Skeletal muscle tissue (tissue), 4 donors: ENCODE results near the gene ZNF366. TPM values are rescaled to one million over a fixed set of nuclear protein-coding genes. Genes with fewer than 3 reads are reported as not detected.
A peak's percentile ranks its signal among the peaks of the same experiment; 100 is the strongest.

ENCODE experiments used
- H3K27ac ChIP-seq: one replicate; pipeline ENCODE4 v1.7.0; 2013; ENCODE audit warnings: mild to moderate bottlenecking, low read depth, low read length, inconsistent platforms
- H3K27me3 ChIP-seq, 3 donors: one replicate each; pipeline ENCODE4 v1.7.0; 2013; ENCODE audit warnings: low read length in 3 of 3; ENCODE audit not compliant: control insufficient read depth in 3 of 3, insufficient read depth in 3 of 3
- H3K36me3 ChIP-seq, 3 donors: one replicate each; pipeline ENCODE4 v1.7.0; 2013; ENCODE audit warnings: low read length in 3 of 3; ENCODE audit not compliant: control insufficient read depth in 3 of 3, insufficient read depth in 3 of 3
- H3K4me1 ChIP-seq, 3 donors: one replicate each; pipeline ENCODE4 v1.7.0; 2013; ENCODE audit warnings: low read length in 3 of 3, mild to moderate bottlenecking in 3 of 3; ENCODE audit not compliant: control insufficient read depth in 3 of 3, insufficient read depth in 3 of 3
- H3K4me3 ChIP-seq, 3 donors: one replicate each; pipeline ENCODE4 v1.7.0; 2013; ENCODE audit warnings: low read length in 3 of 3
- H3K9ac ChIP-seq, 3 donors: one replicate each; pipeline ENCODE4 v1.7.0; 2013; ENCODE audit warnings: low read length in 3 of 3, mild to moderate bottlenecking in 3 of 3, moderate library complexity in 2 of 3, low read depth in 1 of 3
- H3K9me3 ChIP-seq, 3 donors: one replicate each; pipeline ENCODE4 v1.7.0; 2013; ENCODE audit warnings: low read length in 3 of 3; ENCODE audit not compliant: control insufficient read depth in 3 of 3
- total RNA-seq: library from RNA; depleted of rRNA; stranded (reverse); fragments of >200 nt; gene quantifications from one replicate; pipeline ENCODE4 v1.2.3, GENCODE V29; 2014
- donor health status: Osteomylitis.

Gene ZNF366
- total RNA-seq, 1 donor from 2014 or later = 1.6 TPM

DNA sequence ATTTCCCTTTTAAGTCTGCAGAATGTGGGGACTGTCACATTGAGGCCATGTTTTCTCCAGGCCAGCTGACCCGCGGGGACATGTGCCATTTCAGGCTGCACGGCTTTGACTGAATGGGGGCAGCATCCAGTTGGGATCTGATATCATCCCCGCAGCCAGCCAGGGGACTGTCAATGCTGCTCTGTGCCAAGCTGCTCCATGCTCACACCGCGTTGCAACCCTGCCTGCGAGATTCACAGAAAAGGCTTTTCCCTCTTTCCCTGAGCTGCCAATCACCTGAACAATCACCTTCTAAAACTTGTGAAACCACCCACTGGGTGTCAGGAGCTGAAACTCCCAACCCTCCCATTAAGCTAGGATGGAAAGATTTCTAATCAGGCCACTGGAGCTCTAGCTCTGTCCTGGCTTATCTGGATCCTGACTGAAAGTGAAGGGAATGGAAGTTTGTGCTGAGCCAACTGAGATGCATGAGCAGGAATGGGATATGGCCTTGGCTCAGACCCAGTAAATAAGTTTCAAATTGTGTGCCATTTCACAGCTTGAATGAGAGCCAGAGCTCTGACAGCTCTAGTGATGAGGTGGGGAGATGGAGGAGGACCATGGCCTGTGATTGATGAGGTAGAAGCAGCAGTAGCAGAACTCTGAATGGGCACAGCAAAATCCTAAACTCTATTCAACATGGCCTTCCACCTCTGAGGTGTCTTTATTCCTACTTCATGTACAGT is 34.5 kb upstream of the ZNF366 start:
- Histone ChIP-seq H3K9ac (peak overlapping the region in 1 of 3 donors; percentile 47), H3K9me3 (no peaks in the 10 kb centered on the region), H3K4me3 (peak overlapping the region in 2 of 3 donors; percentile 2 to 6), H3K27ac (peak overlapping the region; percentile 28), H3K27me3 (no peaks in the 10 kb centered on the region), H3K36me3 (no peaks in the 10 kb centered on the region), H3K4me1 (peaks cover 5 to 16% (median 11%) of the 10 kb centered on the region in 3 donors)

DNA sequence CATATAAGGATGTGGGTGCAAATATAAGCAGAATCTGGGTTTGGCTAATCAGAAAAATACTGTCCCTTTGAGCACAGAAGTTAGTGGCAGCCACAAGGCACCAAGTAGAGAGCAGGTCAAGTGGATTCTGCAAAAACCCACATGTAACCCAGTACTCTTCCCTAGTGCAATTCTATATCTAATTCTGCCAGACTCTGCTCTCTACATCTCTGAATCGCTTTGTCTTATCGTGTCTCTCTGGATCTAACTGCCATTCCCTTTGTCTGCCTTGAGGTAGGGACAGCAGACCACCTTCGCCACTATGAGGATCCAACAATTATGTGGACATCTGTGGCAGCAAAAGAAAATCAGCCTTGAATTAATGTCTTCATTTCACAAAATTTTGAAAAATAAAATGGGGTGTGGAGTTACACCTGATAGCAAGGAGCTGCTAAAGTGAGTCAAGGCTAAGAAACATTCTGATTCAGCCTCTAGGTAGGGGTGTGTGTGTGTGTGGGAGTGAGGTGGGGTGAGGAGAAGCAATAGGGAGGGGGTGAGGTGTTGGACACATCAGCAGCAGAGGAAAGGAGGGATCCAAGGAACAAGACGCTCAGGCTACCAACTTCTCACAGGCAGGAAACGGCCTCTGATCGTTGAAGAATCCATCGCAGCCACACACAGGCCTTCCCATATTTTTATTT is 33.7 kb upstream of the ZNF366 start:
- Histone ChIP-seq H3K9ac (peak overlapping the region in 1 of 3 donors; percentile 47), H3K27ac (peak overlapping the region; percentile 28), H3K9me3 (no peaks in the 10 kb centered on the region), H3K27me3 (no peaks in the 10 kb centered on the region), H3K4me1 (peaks cover 5 to 16% (median 11%) of the 10 kb centered on the region in 3 donors), H3K36me3 (no peaks in the 10 kb centered on the region), H3K4me3 (peak overlapping the region in 1 of 3 donors; percentile 6)

DNA sequence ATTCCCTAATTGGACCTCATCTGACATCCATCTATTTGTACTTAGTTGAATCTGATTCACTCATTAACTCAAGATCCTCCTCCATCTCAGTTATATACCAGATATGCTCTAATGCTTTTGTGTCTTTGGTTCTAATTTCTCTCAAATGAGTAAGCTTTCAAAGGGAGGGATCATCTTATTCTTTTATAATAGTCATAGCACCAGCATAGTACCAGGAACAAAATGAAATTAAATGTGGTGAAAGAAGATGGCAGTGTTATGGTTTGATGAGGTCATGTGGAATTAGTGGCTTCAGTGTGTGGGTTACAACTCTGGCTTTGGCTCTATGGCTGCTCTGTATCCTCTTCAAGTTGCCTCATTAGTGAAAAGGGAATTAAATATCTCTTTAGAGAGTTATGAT is 32.5 kb upstream of the ZNF366 start:
- no peak overlapping the region for H3K4me3 ChIP-seq
- H3K9me3 ChIP-seq = no peaks in the 10 kb centered on the region
- no peak overlapping the region for H3K9ac ChIP-seq
- no peak overlapping the region for H3K27ac ChIP-seq
- no peaks in the 10 kb centered on the region for H3K27me3 ChIP-seq
- H3K36me3 ChIP-seq = no peaks in the 10 kb centered on the region
- H3K4me1 ChIP-seq = peaks cover 5 to 16% (median 11%) of the 10 kb centered on the region in 3 donors

DNA sequence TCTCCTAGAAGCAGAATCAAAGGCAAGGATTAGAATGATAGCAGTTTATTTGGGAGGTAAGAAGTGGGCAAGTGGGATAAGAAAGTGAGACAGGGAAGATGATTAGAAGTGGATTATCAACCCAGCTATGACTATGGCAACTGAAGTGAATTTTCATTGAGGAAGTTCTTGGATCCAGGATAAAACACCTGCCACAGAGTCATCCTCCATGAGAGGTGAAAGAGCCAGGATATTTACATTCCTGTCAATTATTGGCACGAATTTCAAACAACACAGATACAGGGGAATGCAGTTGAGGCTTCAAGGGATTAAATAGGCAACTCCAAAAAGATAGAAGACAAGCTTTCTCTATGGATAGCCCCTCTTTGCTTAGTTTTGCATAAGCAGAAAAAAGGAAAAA is 31.8 kb upstream of the ZNF366 start:
- Histone ChIP-seq H3K27me3 (no peaks in the 10 kb centered on the region), H3K27ac (no peak overlapping the region), H3K4me1 (peaks cover 5 to 16% (median 11%) of the 10 kb centered on the region in 3 donors), H3K9ac (no peak overlapping the region), H3K9me3 (no peaks in the 10 kb centered on the region), H3K4me3 (no peak overlapping the region), H3K36me3 (no peaks in the 10 kb centered on the region)

DNA sequence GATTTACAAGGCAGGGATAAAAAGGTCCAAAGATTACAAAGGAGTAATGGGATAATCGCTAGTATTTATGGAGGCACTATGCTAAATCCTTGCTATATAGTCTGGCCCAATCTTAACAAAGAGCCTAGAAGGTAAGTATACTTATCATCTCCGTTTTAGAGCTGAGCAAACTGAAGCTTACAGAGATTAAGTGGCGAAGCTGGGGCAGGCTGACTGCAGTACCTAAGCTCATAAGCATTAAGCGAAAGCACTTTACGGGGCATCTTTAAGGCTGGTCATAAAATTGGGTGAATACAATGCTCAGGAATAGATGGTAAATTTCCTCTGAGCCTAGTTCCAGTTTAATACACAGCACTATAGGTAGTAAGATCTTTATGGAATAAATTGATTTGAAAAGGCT is 30.0 kb upstream of the ZNF366 start:
- Histone ChIP-seq H3K9ac (no peak overlapping the region), H3K9me3 (no peaks in the 10 kb centered on the region), H3K27ac (no peak overlapping the region), H3K27me3 (no peaks in the 10 kb centered on the region), H3K4me1 (peaks cover 5 to 16% (median 11%) of the 10 kb centered on the region in 3 donors), H3K4me3 (no peak overlapping the region), H3K36me3 (no peaks in the 10 kb centered on the region)

DNA sequence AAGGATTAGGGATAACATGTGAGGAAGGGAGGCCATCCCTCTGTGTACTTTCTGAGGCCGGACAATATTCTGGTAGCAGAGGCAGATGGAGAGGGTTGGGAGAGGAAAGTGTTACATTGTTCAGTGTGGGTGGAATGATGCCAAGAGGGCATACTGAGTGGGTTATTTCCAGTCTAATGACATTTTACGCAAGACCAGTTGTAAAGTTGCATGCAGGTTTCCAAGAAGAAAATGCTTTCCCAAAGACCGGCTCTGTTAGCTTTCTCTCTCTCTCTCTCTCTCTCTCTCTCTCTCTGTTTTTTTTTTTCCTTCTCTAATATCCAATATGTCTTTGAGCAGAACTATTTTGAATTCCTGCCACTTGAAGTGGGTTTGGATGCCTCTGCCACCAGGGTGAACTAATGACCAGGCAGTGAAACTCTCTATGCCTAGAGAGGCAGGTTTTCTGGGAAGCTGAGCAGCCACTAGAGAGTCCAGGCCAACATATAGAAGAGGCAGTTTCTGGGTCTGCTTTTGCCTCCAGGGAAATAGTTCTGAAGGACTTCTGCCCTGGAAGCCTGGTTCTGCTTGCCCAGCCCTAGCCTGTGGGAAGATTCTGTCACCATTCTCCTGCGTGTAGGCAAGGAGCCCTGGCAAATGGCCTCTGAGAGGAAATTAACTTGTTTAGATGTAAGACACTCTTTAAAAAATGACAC is 24.4 kb upstream of the ZNF366 start:
- Histone ChIP-seq H3K4me3 (no peak overlapping the region), H3K27ac (no peak overlapping the region), H3K4me1 (no peaks in the 10 kb centered on the region), H3K36me3 (no peaks in the 10 kb centered on the region), H3K9me3 (no peaks in the 10 kb centered on the region), H3K9ac (no peak overlapping the region), H3K27me3 (no peaks in the 10 kb centered on the region)

DNA sequence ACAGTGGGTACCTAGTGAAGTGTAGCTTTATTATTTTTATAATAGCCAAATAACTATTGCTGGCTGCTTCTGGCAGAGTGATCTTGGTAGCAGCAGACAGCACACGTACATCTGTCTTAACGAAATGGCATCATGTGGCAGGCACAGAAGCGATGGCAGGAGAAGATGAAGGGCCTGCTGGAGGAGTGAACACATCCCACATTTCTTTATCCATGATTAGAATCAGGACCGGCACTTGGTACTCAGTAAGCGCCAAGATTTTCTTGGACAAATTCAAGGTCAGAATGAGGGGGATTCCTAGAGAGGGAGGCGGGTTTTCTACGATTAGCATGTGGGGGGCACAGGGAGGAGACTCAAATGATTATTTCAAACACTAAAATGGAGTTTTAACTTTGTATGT is 23.0 kb upstream of the ZNF366 start:
- no peak overlapping the region for H3K27ac ChIP-seq
- H3K27me3 ChIP-seq = no peaks in the 10 kb centered on the region
- no peaks in the 10 kb centered on the region for H3K9me3 ChIP-seq
- H3K36me3 ChIP-seq = no peaks in the 10 kb centered on the region
- H3K9ac ChIP-seq = no peak overlapping the region
- H3K4me1 ChIP-seq = no peaks in the 10 kb centered on the region
- H3K4me3 ChIP-seq = no peak overlapping the region

DNA sequence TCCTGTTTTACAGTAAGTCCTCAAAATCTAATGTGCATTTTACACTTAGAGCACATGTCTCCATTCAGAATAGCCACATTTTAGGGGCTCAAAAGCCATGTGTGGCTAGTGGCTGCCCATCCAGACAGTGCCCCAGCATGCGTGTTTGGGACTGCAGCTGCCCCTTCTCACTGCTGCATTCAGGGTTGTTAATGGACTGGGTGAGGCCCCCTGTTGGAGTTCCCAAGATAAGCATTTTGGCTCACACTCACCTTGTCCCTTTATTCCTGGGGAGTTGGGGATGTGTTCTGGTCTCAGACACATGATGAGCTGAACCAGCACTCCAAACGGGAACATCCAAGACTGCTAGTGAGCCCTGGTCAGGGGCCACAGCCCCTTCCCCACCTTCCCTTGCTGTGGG is 22.2 kb upstream of the ZNF366 start:
- no peak overlapping the region for H3K27ac ChIP-seq
- no peaks in the 10 kb centered on the region for H3K36me3 ChIP-seq
- H3K9ac ChIP-seq = no peak overlapping the region
- H3K4me1 ChIP-seq = no peaks in the 10 kb centered on the region
- H3K27me3 ChIP-seq = no peaks in the 10 kb centered on the region
- no peak overlapping the region for H3K4me3 ChIP-seq
- H3K9me3 ChIP-seq = no peaks in the 10 kb centered on the region

DNA sequence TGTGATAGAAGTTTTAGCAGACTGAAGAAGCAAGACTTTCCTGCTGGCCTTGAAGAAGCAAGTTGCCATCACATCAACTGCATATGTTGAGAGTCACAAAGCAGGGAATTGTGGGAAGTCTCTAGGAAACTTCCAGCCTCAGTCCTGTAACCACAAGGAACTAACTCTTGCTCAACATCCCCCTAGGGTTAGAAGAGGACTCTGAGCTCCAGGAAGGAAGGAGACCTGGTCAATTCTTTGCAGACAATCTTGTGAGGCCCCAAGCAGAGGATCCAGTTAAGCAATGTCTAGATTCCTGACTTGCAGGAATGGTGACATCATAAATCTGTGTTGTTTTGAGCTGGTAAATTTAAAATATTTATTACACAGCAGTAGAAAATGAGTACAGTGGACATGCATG is 18.6 kb upstream of the ZNF366 start:
- H3K9me3 ChIP-seq = no peaks in the 10 kb centered on the region

More for the DNA sequence above, 18.6 kb upstream of the ZNF366 start:
- no peaks in the 10 kb centered on the region for H3K4me1 ChIP-seq
- no peaks in the 10 kb centered on the region for H3K36me3 ChIP-seq
- no peaks in the 10 kb centered on the region for H3K27me3 ChIP-seq
- no peak overlapping the region for H3K27ac ChIP-seq
- H3K9ac ChIP-seq = no peak overlapping the region
- H3K4me3 ChIP-seq = no peak overlapping the region
